Spleen (tissue), 7 donors: ENCODE results near the gene BAX.

ENCODE experiments used
- POLR2A ChIP-seq, 3 donors: fragments of 450-650 bp; IDR thresholded peaks; one replicate each; pipeline ENCODE4 v1.5.1; 2017; ENCODE audit warnings: antibody characterized with exemption in 3 of 3, mild to moderate bottlenecking in 1 of 3
- POLR2AphosphoS5 ChIP-seq, 3 donors: sonication (generic); formaldehyde crosslinking; IDR thresholded peaks; one replicate each; pipeline ENCODE4 v1.5.1; 2017; ENCODE audit warnings: antibody characterized with exemption in 3 of 3
- TF ChIP-seq, protein P1 (sequence below), 11 experiments: fragments of 200-600 bp in 7 of 11; fragments of 450-650 bp in 4 of 11; sonication (generic) in 4 of 11; IDR thresholded peaks in 8 of 11; conservative IDR thresholded peaks in 3 of 11; 1 replicate in 7 of 11; 2 replicates in 4 of 11; pipeline versions ENCODE4 v1.4.0 to v1.8.0; 2016 to 2021; ENCODE audit warnings: antibody characterized with exemption in 11 of 11, inconsistent platforms in 4 of 11, mild to moderate bottlenecking in 1 of 11
- donor health status: DM: no; HTN: no; CAD: no; lungs with moderate emphysema.
- donor health status: DM: no; HTN: no; CAD: no.
- donor health status: DM: no; HTN: no; CAD: no.

GRCh38 chr19:48969276-48970138 is 14.8 kb downstream of the BAX start:
- TF ChIP-seq POLR2A (IDR thresholded peaks at IDR 0.05) (no peak), POLR2AphosphoS5 (IDR thresholded peaks at IDR 0.05) (peak; percentile 43 to 63 (median 62))
- TF ChIP-seq, protein P1, sequence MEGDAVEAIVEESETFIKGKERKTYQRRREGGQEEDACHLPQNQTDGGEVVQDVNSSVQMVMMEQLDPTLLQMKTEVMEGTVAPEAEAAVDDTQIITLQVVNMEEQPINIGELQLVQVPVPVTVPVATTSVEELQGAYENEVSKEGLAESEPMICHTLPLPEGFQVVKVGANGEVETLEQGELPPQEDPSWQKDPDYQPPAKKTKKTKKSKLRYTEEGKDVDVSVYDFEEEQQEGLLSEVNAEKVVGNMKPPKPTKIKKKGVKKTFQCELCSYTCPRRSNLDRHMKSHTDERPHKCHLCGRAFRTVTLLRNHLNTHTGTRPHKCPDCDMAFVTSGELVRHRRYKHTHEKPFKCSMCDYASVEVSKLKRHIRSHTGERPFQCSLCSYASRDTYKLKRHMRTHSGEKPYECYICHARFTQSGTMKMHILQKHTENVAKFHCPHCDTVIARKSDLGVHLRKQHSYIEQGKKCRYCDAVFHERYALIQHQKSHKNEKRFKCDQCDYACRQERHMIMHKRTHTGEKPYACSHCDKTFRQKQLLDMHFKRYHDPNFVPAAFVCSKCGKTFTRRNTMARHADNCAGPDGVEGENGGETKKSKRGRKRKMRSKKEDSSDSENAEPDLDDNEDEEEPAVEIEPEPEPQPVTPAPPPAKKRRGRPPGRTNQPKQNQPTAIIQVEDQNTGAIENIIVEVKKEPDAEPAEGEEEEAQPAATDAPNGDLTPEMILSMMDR (IDR thresholded peaks at IDR 0.05 in 8 of 11, conservative IDR thresholded peaks at IDR 0.05 in 3 of 11) = no peak
